HEK293 (cell line): Measurements from ENCODE around the gene STRADA.

Source experiments
- CTCF ChIA-PET: fragments of 350-600 bp; formaldehyde crosslinking; extraction: SDS; loops from one replicate; lab custom pipeline; 2021; ENCODE audit warnings: antibody characterized with exemption; lab: Yijun Ruan, JAX
- POLR2A ChIA-PET: fragments of 300-600 bp; formaldehyde crosslinking; extraction: SDS; loops from one replicate; lab custom pipeline; 2020; ENCODE audit warnings: antibody characterized with exemption, inconsistent platforms; lab: Yijun Ruan, JAX
- H3K27ac ChIP-seq: fragments of 200-500 bp; sonication (Bioruptor generic); 2 replicates; pipeline ENCODE4 v1.5.1; 2014; ENCODE audit warnings: low read depth, low read length, control low read depth, inconsistent platforms; ENCODE audit errors: extremely low read depth
- H3K36me3 ChIP-seq, 2 experiments: fragments of 200-500 bp in 1 of 2; sonication (Bioruptor generic) in 1 of 2; 1 replicate in 1 of 2; 2 replicates in 1 of 2; pipeline ENCODE4 v1.5.1; 2014 to 2017; ENCODE audit warnings: inconsistent platforms in 2 of 2, low read length in 2 of 2; ENCODE audit not compliant: control insufficient read depth in 2 of 2, insufficient read depth in 1 of 2
- H3K4me1 ChIP-seq: fragments of 200-500 bp; sonication (Bioruptor generic); 2 replicates; pipeline ENCODE4 v1.5.1; 2014; ENCODE audit warnings: mild to moderate bottlenecking, low read length, inconsistent platforms; ENCODE audit not compliant: control insufficient read depth, insufficient read depth
- H3K4me3 ChIP-seq: 2 replicates; pipeline ENCODE4 v1.5.1; 2011; ENCODE audit warnings: low read depth, mild to moderate bottlenecking, control low read depth, low read length, moderate library complexity
- H3K9me3 ChIP-seq: fragments of 200-500 bp; sonication (Bioruptor generic); 2 replicates; pipeline ENCODE4 v1.5.1; 2014; ENCODE audit warnings: low read depth, low read length, inconsistent platforms; ENCODE audit not compliant: control insufficient read depth, insufficient read depth
- GFI1B ChIP-seq: fragments of 450-650 bp; formaldehyde crosslinking; IDR thresholded peaks from 2 replicates; pipeline ENCODE4 v1.5.1; 2016; ENCODE audit warnings: missing biosample characterization, missing genetic modification characterization
- KLF1 ChIP-seq: fragments of 450-650 bp; formaldehyde crosslinking; IDR thresholded peaks from 2 replicates; pipeline ENCODE4 v1.5.1; 2016; ENCODE audit warnings: missing biosample characterization, missing genetic modification characterization
- OSR2 ChIP-seq: fragments of 450-650 bp; formaldehyde crosslinking; IDR thresholded peaks from 2 replicates; pipeline ENCODE4 v1.5.1; 2016; ENCODE audit warnings: missing biosample characterization, missing genetic modification characterization
- OVOL3 ChIP-seq: fragments of 450-650 bp; formaldehyde crosslinking; IDR thresholded peaks from 2 replicates; pipeline ENCODE4 v1.5.1; 2016; ENCODE audit warnings: missing biosample characterization, missing genetic modification characterization
- TRIM28 ChIP-seq: IDR thresholded peaks from 2 replicates; pipeline ENCODE4 v1.6.1; 2011; ENCODE audit warnings: low read length, control low read depth, borderline replicate concordance
- TSHZ1 ChIP-seq: fragments of 450-650 bp; formaldehyde crosslinking; IDR thresholded peaks from 2 replicates; pipeline ENCODE4 v1.5.1; 2016; ENCODE audit warnings: missing biosample characterization, missing genetic modification characterization, borderline replicate concordance
- ZBTB17 ChIP-seq: fragments of 450-650 bp; formaldehyde crosslinking; IDR thresholded peaks from 2 replicates; pipeline ENCODE4 v1.5.1; 2016; ENCODE audit warnings: missing biosample characterization, missing genetic modification characterization
- ZBTB44 ChIP-seq: fragments of 450-650 bp; IDR thresholded peaks from 2 replicates; pipeline ENCODE4 v1.5.1; 2018; ENCODE audit warnings: missing biosample characterization, mild to moderate bottlenecking, missing genetic modification characterization
- ZBTB49 ChIP-seq: fragments of 450-650 bp; formaldehyde crosslinking; IDR thresholded peaks from 2 replicates; pipeline ENCODE4 v1.5.1; 2016; ENCODE audit warnings: missing biosample characterization, missing genetic modification characterization, low read depth
- ZEB2 ChIP-seq: fragments of 450-650 bp; formaldehyde crosslinking; IDR thresholded peaks from 2 replicates; pipeline ENCODE4 v1.5.1; 2016; ENCODE audit warnings: missing biosample characterization, missing genetic modification characterization
- ZNF140 ChIP-seq: fragments of 450-650 bp; formaldehyde crosslinking; IDR thresholded peaks from 2 replicates; pipeline ENCODE4 v1.5.1; 2016; ENCODE audit warnings: missing biosample characterization, missing genetic modification characterization
- ZNF16 ChIP-seq: fragments of 450-650 bp; formaldehyde crosslinking; IDR thresholded peaks from 2 replicates; pipeline ENCODE4 v1.5.1; 2016; ENCODE audit warnings: low read depth, missing biosample characterization, missing genetic modification characterization
- ZNF221 ChIP-seq: fragments of 450-650 bp; formaldehyde crosslinking; IDR thresholded peaks from 2 replicates; pipeline ENCODE4 v1.5.1; 2017; ENCODE audit warnings: missing biosample characterization, missing genetic modification characterization, borderline replicate concordance
- ZNF274 ChIP-seq, 2 experiments: fragments of 200-500 bp in 1 of 2; fragments of 450-650 bp in 1 of 2; sonication (Bioruptor generic) in 1 of 2; formaldehyde crosslinking in 1 of 2; IDR thresholded peaks; 2 replicates each; pipeline versions ENCODE4 v1.5.1 to v1.6.1; 2014 to 2016; ENCODE audit warnings: borderline replicate concordance in 1 of 2, inconsistent platforms in 1 of 2, low read length in 1 of 2, missing biosample characterization in 1 of 2, missing genetic modification characterization in 1 of 2
- ZNF354C ChIP-seq: fragments of 450-650 bp; formaldehyde crosslinking; IDR thresholded peaks from 2 replicates; pipeline ENCODE4 v1.5.1; 2016; ENCODE audit warnings: missing biosample characterization, missing genetic modification characterization, low read depth, borderline replicate concordance
- ZNF514 ChIP-seq: fragments of 450-650 bp; formaldehyde crosslinking; IDR thresholded peaks from 2 replicates; pipeline ENCODE4 v1.5.1; 2016; ENCODE audit warnings: missing biosample characterization, missing genetic modification characterization
- ZNF518A ChIP-seq: fragments of 450-650 bp; formaldehyde crosslinking; conservative IDR thresholded peaks from 2 replicates; pipeline ENCODE4 v1.5.1; 2016; ENCODE audit warnings: low read depth, missing biosample characterization, missing genetic modification characterization
- ZNF529 ChIP-seq: fragments of 450-650 bp; formaldehyde crosslinking; IDR thresholded peaks from 2 replicates; pipeline ENCODE4 v1.5.1; 2017; ENCODE audit warnings: missing genetic modification characterization, missing biosample characterization; ENCODE audit not compliant: insufficient replicate concordance
- ZNF544 ChIP-seq: fragments of 450-650 bp; formaldehyde crosslinking; IDR thresholded peaks from 2 replicates; pipeline ENCODE4 v1.5.0; 2017; ENCODE audit warnings: missing biosample characterization, missing genetic modification characterization
- ZNF600 ChIP-seq: fragments of 450-650 bp; formaldehyde crosslinking; IDR thresholded peaks from 2 replicates; pipeline ENCODE4 v1.5.1; 2016; ENCODE audit warnings: missing biosample characterization, missing genetic modification characterization
- ZNF629 ChIP-seq: fragments of 450-650 bp; formaldehyde crosslinking; IDR thresholded peaks from 2 replicates; pipeline ENCODE4 v1.5.1; 2017; ENCODE audit warnings: missing biosample characterization, missing genetic modification characterization
- ZNF768 ChIP-seq: fragments of 450-650 bp; formaldehyde crosslinking; IDR thresholded peaks from 2 replicates; pipeline ENCODE4 v1.5.1; 2018; ENCODE audit warnings: missing biosample characterization, mild to moderate bottlenecking, missing genetic modification characterization
- ZSCAN5A ChIP-seq: fragments of 450-650 bp; formaldehyde crosslinking; IDR thresholded peaks from 2 replicates; pipeline ENCODE4 v1.5.1; 2016; ENCODE audit warnings: missing biosample characterization, missing genetic modification characterization

The STRADA gene

GRCh38 chr17:63786117-63786516, 44.5 kb upstream of the STRADA start (continued):
- no peak for TF ChIP-seq ZBTB17 (tag by site-specific recombination)
- TF ChIP-seq ZEB2, result no peak
- no peak for TF ChIP-seq ZNF16

GRCh38 chr17:63785556-63785955, 44.0 kb upstream of the STRADA start:
- ChIA-PET CTCF (no interaction called here), POLR2A (interaction anchor here (2.1 kb wide), 1 partner anchor 12 kb away, joined by 10 read pairs; the partner anchor contains the start of genes CCDC47 and DDX42)
- peaks cover 60 to 93% of the 10 kb centered on the region in 2 experiments for H3K36me3 ChIP-seq
- no peaks in the 10 kb centered on the region for H3K9me3 ChIP-seq
- TF ChIP-seq KLF1 (tag by site-specific recombination), result no peak
- TF ChIP-seq ZNF600 (tag by site-specific recombination), result no peak
- TF ChIP-seq ZNF514, result no peak
- no peak for TF ChIP-seq ZBTB44 (tag by site-specific recombination)
- no peak for TF ChIP-seq TRIM28
- TF ChIP-seq ZNF768 (tag by site-specific recombination), result no peak
- no peak for TF ChIP-seq ZBTB49 (tag by site-specific recombination)
- no peak for TF ChIP-seq ZNF221 (tag by site-specific recombination)
- no peak for TF ChIP-seq ZNF354C (tag by site-specific recombination)
- no peak for TF ChIP-seq ZNF274 (IDR thresholded peaks at IDR 0.05; ENCODE audit: low read length)
- no peak for TF ChIP-seq ZNF274 (tag by site-specific recombination; IDR thresholded peaks at IDR 0.05; ENCODE audit: borderline replicate concordance)
- no peak for TF ChIP-seq OSR2 (tag by site-specific recombination)
- TF ChIP-seq ZNF518A (tag by site-specific recombination), result no peak
- no peak for TF ChIP-seq TSHZ1 (tag by site-specific recombination)
- TF ChIP-seq OVOL3 (tag by site-specific recombination), result no peak
- TF ChIP-seq ZNF140, result no peak
- no peak for TF ChIP-seq ZNF544
- no peak for TF ChIP-seq ZNF629 (tag by site-specific recombination)
- no peak for TF ChIP-seq ZSCAN5A (tag by site-specific recombination)
- no peak for TF ChIP-seq GFI1B (tag by site-specific recombination)
- TF ChIP-seq ZNF529 (tag by site-specific recombination), result no peak
- H3K4me3 ChIP-seq, result no peak overlapping the region
- no peaks in the 10 kb centered on the region; the same call in 1 of the 2 replicates for H3K4me1 ChIP-seq
- H3K27ac ChIP-seq, result no peak overlapping the region
